Measurements from ENCODE around the gene GSTM3.
"Not testable (repeated sequence)": the region's sequence is repeated elsewhere in the genome, so short reads cannot be mapped to it uniquely, and the experiment has no call there.

GSTM3 gene

DNA sequence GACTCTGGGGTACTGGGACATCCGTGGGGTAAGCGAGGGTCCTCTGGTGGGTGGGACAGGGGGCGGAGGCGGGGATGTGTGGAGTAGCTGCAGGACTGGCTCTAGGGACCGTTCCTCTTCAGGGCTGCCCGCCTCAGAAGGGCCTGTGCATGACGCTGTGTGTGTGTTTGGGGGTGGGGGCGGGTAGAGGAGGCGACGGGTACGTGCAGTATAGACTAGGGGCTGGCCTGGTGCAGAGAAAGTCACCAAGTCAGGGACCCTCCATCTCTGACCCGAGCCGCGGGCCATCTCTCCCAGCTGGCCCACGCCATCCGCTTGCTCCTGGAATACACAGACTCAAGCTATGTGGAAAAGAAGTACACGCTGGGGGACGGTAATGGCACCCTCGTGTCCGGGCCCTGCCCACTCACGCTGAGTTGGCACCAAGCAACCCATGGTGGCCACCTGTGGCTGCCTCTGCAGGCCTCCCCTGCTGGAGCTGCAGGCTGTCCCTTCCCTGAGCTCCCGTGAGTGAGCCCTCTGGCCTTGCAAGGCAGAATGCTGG, 28.4 kb downstream of the GSTM3 start:
- Mint-ChIP-seq H3K36me3 (ENCODE audit: insufficient read depth) (no peaks in the 10 kb centered on the region), H3K9me3 (no peaks in the 10 kb centered on the region), H3K4me3 (no peak overlapping the region), H3K4me1 (no peaks in the 10 kb centered on the region), H3K27me3 (peaks cover 36% of the 10 kb centered on the region), H3K27ac (ENCODE audit: low read depth) (no peak overlapping the region)
- DNase-seq (ENCODE audit: low spot score in 2 of 2): no peak
- ATAC-seq (replicated peaks; ENCODE audit: extremely low read depth, poor library complexity, severe bottlenecking): no peak

DNA sequence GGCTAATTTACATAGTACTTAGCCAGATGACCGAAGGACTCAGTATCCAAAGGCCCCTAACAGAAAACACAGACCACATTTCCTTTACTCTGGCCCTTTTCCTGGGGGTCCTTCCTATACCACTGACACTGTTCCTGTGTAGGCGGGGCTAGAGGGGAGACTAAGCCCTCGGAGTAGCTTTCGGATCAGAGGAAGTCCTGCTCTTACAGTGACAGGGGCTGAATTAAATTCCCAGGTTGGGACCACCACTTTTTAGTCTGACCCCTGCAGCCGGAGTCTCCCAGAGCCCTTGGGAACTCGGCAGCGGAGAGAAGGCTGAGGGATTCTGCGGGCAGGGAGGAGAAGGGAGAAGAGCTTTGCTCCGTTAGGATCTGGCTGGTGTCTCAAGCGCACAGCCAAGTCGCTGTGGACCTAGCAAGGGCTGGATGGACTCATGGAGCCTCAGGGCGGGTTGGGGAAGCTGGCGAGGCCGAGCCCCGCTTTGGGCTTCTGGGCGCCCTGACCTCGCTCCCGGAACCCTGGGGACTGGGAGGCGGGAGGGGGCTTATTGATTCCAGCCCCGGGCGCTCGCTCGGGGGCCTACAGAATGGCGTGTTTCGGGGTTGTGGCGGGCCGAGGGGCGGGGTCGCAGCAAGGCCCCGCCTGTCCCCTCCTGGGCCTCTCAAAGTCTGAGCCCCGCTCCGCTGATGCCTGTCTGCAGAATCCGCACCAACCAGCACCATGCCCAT, 29.1 kb downstream of the GSTM3 start, which contains the start of gene GSTM5:
TSS of gene GSTM5 (plus strand) at position 659 of the 728 bp plus-strand sequence. CDS start at position 721, 62 bp downstream.
- not testable (repeated sequence) for ATAC-seq (replicated peaks; ENCODE audit: extremely low read depth, poor library complexity, severe bottlenecking); DNase-seq (ENCODE audit: low spot score in 2 of 2); H3K9me3 Mint-ChIP-seq; H3K27ac Mint-ChIP-seq (ENCODE audit: low read depth); H3K36me3 Mint-ChIP-seq (ENCODE audit: insufficient read depth); H3K4me1 Mint-ChIP-seq; H3K4me3 Mint-ChIP-seq
- peaks cover 37% of the 10 kb centered on the region for H3K27me3 Mint-ChIP-seq

DNA sequence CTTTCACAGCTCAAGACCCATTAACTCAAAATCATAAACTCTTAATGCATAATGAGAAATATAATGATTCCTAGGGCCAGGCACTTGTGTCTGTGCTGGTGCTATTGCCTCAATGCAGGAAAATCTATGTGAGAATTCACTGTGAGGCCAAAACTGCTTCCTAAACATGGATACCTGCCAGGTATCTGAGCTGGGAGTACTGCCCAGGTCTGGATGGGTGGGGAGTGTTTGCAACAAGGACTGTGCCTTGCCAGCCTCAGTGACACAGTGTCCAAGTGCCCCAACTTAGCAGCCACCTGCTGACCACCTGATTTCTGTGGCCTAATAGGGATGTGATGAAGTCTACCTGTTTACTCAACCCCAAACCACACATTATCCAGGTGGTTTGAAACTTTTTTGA, 31.0 kb downstream of the GSTM3 start:
- ATAC-seq (replicated peaks; ENCODE audit: extremely low read depth, poor library complexity, severe bottlenecking); H3K36me3 Mint-ChIP-seq (ENCODE audit: insufficient read depth): not testable (repeated sequence)
- H3K27me3 Mint-ChIP-seq: peaks cover 43% of the 10 kb centered on the region

DNA sequence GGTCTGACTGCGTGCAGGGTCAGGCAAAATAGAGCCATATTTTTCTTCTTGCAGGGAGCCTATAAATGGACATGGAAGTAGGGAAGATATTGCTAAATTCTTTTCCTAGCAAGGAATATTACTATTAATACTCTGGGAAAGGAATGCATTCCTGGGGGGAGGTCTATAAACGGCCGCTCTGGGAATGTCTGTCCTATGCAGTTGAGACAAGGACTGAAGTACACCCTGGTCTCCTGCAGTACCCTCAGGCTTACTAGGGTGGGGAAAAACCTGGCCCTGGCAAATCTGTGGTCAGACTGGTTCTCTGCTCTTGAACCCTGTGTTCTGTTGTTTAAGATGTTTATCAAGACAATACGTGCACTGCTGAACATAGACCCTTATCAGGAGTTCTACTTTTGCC, 31.9 kb downstream of the GSTM3 start:
- H3K27me3 Mint-ChIP-seq: peaks cover 43% of the 10 kb centered on the region
- H3K4me3 Mint-ChIP-seq; H3K9me3 Mint-ChIP-seq; DNase-seq (ENCODE audit: low spot score in 2 of 2); H3K4me1 Mint-ChIP-seq; H3K27ac Mint-ChIP-seq (ENCODE audit: low read depth); ATAC-seq (replicated peaks; ENCODE audit: extremely low read depth, poor library complexity, severe bottlenecking); H3K36me3 Mint-ChIP-seq (ENCODE audit: insufficient read depth): not testable (repeated sequence)

More for the DNA sequence above, 31.0 kb downstream of the GSTM3 start:
- not testable (repeated sequence) for DNase-seq (ENCODE audit: low spot score in 2 of 2); H3K9me3 Mint-ChIP-seq; H3K4me3 Mint-ChIP-seq; H3K4me1 Mint-ChIP-seq; H3K27ac Mint-ChIP-seq (ENCODE audit: low read depth)

DNA sequence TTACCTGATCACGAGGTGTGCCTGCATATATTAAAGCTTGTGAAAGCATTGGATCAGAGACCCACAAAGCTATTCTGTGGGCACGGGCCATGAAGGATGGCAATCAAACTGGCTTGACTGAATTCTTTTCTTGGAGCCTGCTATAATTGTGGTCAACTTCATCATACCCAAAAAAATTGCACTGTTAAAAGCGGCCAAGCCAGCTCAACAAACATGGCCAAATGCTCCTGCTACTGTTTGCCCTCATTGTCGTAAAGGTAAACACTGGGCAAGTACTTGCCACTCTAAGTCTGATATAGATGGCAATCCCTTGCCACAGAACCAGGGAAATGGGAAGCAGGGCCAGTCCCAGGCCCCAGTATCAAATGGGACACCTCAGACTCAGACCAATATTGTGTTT, 35.4 kb downstream of the GSTM3 start:
- DNase-seq (ENCODE audit: low spot score in 2 of 2) (no peak), ATAC-seq (replicated peaks; ENCODE audit: extremely low read depth, poor library complexity, severe bottlenecking) (no peak)
- no peaks in the 10 kb centered on the region for H3K4me1 Mint-ChIP-seq
- H3K27me3 Mint-ChIP-seq: peaks cover 41% of the 10 kb centered on the region
- no peak overlapping the region for H3K4me3 Mint-ChIP-seq
- no peak overlapping the region for H3K27ac Mint-ChIP-seq (ENCODE audit: low read depth)
- H3K9me3 Mint-ChIP-seq: peaks cover 9% of the 10 kb centered on the region
- no peaks in the 10 kb centered on the region for H3K36me3 Mint-ChIP-seq (ENCODE audit: insufficient read depth)

DNA sequence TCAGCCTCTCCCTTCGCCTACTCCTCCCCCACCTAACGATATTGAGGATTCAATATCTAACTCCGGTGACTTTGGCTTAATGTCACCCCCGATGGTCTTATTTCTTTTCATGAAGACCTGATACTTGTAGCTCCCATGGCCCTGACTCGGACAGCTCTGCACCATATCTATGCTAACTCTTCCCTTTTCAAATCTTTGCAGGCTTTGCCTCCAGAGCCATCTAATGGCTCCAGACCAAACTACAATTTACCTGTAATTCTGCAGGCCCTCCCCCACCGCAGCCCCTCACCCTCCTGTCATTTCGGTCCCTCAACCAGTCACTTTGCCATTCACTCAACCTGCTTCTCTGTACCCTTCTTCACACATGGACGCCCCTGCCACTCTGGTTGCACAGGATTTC, 36.7 kb downstream of the GSTM3 start:
- no peak for DNase-seq (ENCODE audit: low spot score in 2 of 2)
- H3K27ac Mint-ChIP-seq (ENCODE audit: low read depth): no peak overlapping the region

DNA sequence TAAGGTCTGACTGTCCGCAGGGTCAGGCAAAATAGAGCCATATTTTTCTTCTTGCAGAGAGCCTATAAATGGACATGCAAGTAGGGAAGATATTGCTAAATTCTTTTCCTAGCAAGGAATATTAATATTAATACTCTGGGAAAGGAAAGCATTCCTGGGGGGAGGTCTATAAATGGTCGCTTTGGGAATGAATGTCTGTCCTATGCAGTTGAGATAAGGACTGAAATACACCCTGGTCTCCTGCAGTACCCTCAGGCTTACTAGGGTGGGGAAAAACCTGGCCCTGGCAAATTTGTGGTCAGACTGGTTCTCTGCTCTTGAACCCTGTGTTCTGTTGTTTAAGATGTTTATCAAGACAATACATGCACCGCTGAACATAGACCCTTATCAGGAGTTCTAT, 37.9 kb downstream of the GSTM3 start:
- not testable (repeated sequence) for H3K4me3 Mint-ChIP-seq; H3K4me1 Mint-ChIP-seq; DNase-seq (ENCODE audit: low spot score in 2 of 2); H3K9me3 Mint-ChIP-seq; ATAC-seq (replicated peaks; ENCODE audit: extremely low read depth, poor library complexity, severe bottlenecking); H3K36me3 Mint-ChIP-seq (ENCODE audit: insufficient read depth); H3K27ac Mint-ChIP-seq (ENCODE audit: low read depth)
- H3K27me3 Mint-ChIP-seq: peaks cover 36% of the 10 kb centered on the region

More for the DNA sequence above, 36.7 kb downstream of the GSTM3 start:
- Mint-ChIP-seq H3K36me3 (ENCODE audit: insufficient read depth) (no peaks in the 10 kb centered on the region), H3K4me3 (no peak overlapping the region), H3K4me1 (no peaks in the 10 kb centered on the region), H3K9me3 (peaks cover 9% of the 10 kb centered on the region), H3K27me3 (peaks cover 41% of the 10 kb centered on the region)
- ATAC-seq (replicated peaks; ENCODE audit: extremely low read depth, poor library complexity, severe bottlenecking): no peak

DNA sequence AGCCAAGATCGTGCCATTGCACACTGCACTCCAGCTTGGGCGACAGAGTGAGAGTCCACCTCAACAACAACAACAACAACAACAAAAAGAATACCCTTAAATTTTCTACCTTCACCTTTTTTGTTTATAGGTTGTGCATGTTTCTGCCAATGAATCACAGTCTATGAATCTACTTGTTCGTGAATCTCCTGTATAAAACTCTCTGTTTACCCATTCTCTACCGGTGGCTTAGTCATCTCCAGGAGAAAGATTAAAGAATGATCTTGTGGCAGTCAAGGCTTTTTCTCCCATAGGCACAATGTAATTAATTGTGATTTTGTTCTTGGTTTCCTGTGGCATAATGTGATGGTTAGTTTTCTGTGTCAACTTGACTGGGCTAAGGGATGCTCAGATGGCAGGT, 43.0 kb downstream of the GSTM3 start:
- not testable (repeated sequence) for H3K4me1 Mint-ChIP-seq; ATAC-seq (replicated peaks; ENCODE audit: extremely low read depth, poor library complexity, severe bottlenecking); H3K4me3 Mint-ChIP-seq; H3K9me3 Mint-ChIP-seq; DNase-seq (ENCODE audit: low spot score in 2 of 2); H3K27ac Mint-ChIP-seq (ENCODE audit: low read depth); H3K36me3 Mint-ChIP-seq (ENCODE audit: insufficient read depth); H3K27me3 Mint-ChIP-seq

DNA sequence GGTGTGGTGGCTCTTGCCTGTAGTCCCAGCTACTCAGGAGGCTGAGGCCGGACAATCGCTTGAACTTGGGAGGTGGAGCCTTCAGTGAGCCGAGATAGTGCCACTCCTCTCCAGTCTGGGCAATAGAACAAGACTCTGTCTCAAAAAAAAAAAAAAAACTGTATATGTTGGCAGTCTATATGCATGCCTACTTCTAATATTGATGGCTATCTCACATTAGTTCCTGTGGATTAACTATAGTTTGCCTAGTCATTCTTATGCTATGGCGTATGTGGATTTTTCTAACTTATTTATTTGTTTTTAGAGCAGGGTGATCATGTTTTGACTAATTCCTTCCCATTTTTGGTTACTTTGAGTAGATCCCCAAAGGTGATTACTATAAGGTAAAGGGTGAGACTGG, 43.8 kb downstream of the GSTM3 start:
- no peaks in the 10 kb centered on the region for H3K9me3 Mint-ChIP-seq
- H3K4me1 Mint-ChIP-seq: no peaks in the 10 kb centered on the region
- no peaks in the 10 kb centered on the region for H3K27me3 Mint-ChIP-seq
- H3K36me3 Mint-ChIP-seq (ENCODE audit: insufficient read depth): no peaks in the 10 kb centered on the region
- no peak for DNase-seq (ENCODE audit: low spot score in 2 of 2)
- no peak for ATAC-seq (replicated peaks; ENCODE audit: extremely low read depth, poor library complexity, severe bottlenecking)
- H3K27ac Mint-ChIP-seq (ENCODE audit: low read depth): no peak overlapping the region
- no peak overlapping the region for H3K4me3 Mint-ChIP-seq

DNA sequence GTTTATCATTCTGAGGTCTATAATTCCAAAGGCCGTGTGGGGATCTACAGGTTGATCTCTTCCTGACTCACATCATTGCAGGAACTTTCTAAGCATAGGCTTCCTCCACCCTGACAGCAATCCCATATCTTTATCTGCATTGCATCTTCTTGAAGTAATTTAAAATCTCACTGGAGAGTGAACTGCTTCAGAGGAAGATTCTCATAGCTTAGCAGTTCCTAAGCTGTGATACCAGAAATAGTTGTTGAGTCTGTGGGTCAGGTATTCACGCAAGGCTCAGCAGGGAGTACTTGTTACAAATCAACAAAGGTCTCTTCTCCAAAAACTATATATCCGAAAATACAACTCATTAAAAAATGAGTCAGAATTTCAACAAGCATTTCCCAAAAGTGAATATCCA, 45.7 kb downstream of the GSTM3 start:
- ATAC-seq (replicated peaks; ENCODE audit: extremely low read depth, poor library complexity, severe bottlenecking); H3K9me3 Mint-ChIP-seq; H3K36me3 Mint-ChIP-seq (ENCODE audit: insufficient read depth); H3K27me3 Mint-ChIP-seq; H3K4me1 Mint-ChIP-seq; H3K27ac Mint-ChIP-seq (ENCODE audit: low read depth); DNase-seq (ENCODE audit: low spot score in 2 of 2); H3K4me3 Mint-ChIP-seq: not testable (repeated sequence)

DNA sequence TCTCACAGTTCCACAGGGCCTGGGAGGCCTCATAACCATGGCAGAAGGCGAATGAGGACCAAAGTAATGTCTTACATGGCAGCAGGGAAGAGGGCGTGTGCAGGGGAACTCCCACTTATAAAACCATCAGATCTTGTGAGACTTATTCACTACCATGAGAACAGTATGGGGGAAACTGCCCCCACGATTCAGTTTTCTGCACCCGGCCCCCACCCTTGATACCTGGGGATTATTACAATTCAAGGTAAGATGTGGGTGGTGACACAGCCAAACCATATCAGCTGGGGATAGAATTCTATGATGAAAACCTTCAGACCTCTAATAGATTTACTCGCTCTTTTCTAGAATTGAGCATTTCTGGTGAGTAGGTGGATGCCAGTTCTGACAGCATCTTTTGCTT, 46.4 kb downstream of the GSTM3 start:
- not testable (repeated sequence) for H3K36me3 Mint-ChIP-seq (ENCODE audit: insufficient read depth); H3K4me1 Mint-ChIP-seq; ATAC-seq (replicated peaks; ENCODE audit: extremely low read depth, poor library complexity, severe bottlenecking); DNase-seq (ENCODE audit: low spot score in 2 of 2); H3K27me3 Mint-ChIP-seq; H3K4me3 Mint-ChIP-seq; H3K27ac Mint-ChIP-seq (ENCODE audit: low read depth); H3K9me3 Mint-ChIP-seq

DNA sequence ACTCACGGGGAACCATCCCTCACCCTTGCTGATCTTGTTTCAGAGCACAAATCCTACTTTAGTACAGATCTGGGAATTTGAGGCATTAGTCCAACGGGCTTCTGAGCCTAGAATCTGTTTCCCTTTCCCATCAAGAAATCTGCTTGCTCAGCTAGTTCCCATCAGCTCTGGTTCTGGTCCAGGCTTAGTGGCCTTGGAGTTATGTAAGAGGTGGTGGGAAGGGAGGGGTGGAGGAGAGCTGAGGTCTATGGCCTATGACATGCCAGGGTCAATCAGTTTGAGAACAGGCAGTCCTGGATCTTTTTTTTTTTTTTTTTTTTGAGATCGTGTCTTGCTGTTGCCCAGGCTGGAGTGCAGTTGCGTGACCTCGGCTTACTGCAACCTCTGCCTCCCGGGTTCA, 49.1 kb downstream of the GSTM3 start:
- H3K27ac Mint-ChIP-seq (ENCODE audit: low read depth): no peak overlapping the region
- H3K36me3 Mint-ChIP-seq (ENCODE audit: insufficient read depth): no peaks in the 10 kb centered on the region
- no peak overlapping the region for H3K4me3 Mint-ChIP-seq
- ATAC-seq (replicated peaks; ENCODE audit: extremely low read depth, poor library complexity, severe bottlenecking) (no peak), DNase-seq (ENCODE audit: low spot score in 2 of 2) (no peak)
- no peaks in the 10 kb centered on the region for H3K4me1 Mint-ChIP-seq
- H3K27me3 Mint-ChIP-seq: no peaks in the 10 kb centered on the region
- H3K9me3 Mint-ChIP-seq: no peaks in the 10 kb centered on the region

DNA sequence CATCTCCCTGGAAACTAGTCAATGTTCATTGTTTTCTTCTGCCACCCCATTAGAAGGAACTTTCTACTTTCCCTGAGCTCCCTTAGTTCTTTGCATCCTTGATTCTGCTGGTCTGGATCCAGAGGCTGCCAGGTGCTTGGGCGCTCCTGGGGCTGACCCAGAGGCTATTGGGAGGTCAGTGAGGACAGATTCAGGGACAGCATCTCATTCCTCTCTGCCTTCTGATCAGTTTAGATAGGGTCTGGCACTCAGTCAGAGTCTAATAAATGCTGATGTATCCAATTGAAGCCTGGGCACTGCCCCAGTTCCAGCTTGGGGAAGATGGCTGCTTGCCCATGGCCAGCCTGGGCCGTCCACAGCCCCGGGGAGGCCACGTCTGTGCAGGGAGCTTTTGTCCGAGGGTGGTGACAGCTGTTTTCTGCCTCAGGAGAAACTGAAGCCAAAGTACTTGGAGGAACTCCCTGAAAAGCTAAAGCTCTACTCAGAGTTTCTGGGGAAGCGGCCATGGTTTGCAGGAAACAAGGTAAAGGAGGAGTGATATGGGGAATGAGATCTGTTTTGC, 50.9 kb downstream of the GSTM3 start:
- no peak overlapping the region for H3K4me3 Mint-ChIP-seq
- no peaks in the 10 kb centered on the region for H3K36me3 Mint-ChIP-seq (ENCODE audit: insufficient read depth)
- no peaks in the 10 kb centered on the region for H3K4me1 Mint-ChIP-seq
- no peak overlapping the region for H3K27ac Mint-ChIP-seq (ENCODE audit: low read depth)
- no peaks in the 10 kb centered on the region for H3K9me3 Mint-ChIP-seq
- H3K27me3 Mint-ChIP-seq: no peaks in the 10 kb centered on the region
- ATAC-seq (replicated peaks; ENCODE audit: extremely low read depth, poor library complexity, severe bottlenecking) (no peak), DNase-seq (ENCODE audit: low spot score in 2 of 2) (no peak)
